HFFc6 (cell line): ENCODE measurements around the gene SLC35C1. TPM values are rescaled to one million over a fixed set of nuclear protein-coding genes. Genes with fewer than 3 reads are reported as not detected.

Experiments
- DNase-seq: peaks from one replicate; pipeline ENCODE4 v3.0.0-alpha.2; 2018
- H3K27ac Mint-ChIP-seq: 2 replicates; pipeline ENCODE4 v1.8.0; 2020; ENCODE audit warnings: mild to moderate bottlenecking, mixed read lengths
- H3K27me3 Mint-ChIP-seq: 2 replicates; pipeline ENCODE4 v1.8.0; 2021; ENCODE audit warnings: mild to moderate bottlenecking, moderate library complexity, mixed read lengths; ENCODE audit not compliant: insufficient read depth
- H3K36me3 Mint-ChIP-seq: 2 replicates; pipeline ENCODE4 v1.8.0; 2021; ENCODE audit warnings: low read depth, mixed read lengths
- H3K4me1 Mint-ChIP-seq: 2 replicates; pipeline ENCODE4 v1.8.0; 2020; ENCODE audit warnings: low read depth, mixed read lengths
- H3K4me3 Mint-ChIP-seq: 2 replicates; pipeline ENCODE4 v1.8.0; 2020; ENCODE audit warnings: mild to moderate bottlenecking, moderate library complexity, mixed read lengths
- H3K9me3 Mint-ChIP-seq: 2 replicates; pipeline ENCODE4 v1.8.0; 2020; ENCODE audit warnings: mild to moderate bottlenecking, mixed read lengths
- CTCF ChIP-seq: fragments of 200-600 bp; sonication (generic); IDR thresholded peaks from 2 replicates; pipeline ENCODE4 v1.5.0; 2021; ENCODE audit warnings: antibody characterized with exemption, mild to moderate bottlenecking
- total RNA-seq, 6 experiments: library from RNA; stranded (reverse); fragmentation: NEBNext Ultra II Directional; extraction: Animal tissue kit (Norgen Biotek cat#: 25700); gene quantifications; 2 replicates in 1 of 6; 3 replicates in 5 of 6; pipeline ENCODE4 v1.2.3, GENCODE V29; 2021

Gene SLC35C1
- total RNA-seq, 6 experiments from 2014 or later, result 24.2 to 29.6 (median 27.4) TPM

DNA sequence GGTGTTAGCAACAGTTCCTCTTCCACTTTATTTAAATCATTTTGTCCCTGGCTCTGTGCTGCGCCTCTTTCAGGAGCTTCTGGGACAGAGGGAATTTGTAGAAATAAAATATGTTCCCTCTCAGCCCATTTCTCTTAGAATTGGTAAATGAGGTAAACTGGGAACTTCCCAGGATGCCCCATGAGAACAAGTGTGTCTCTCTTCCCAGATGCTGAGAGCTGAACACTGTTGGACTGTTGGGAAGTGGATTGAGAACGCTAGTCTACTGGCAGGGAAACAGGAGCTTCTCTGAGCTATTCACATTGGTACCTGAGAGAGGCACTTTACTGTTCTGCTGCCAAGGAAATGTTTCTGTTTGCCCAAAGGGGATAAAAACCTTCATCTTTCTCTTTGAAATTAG lies 46.3 kb downstream of the SLC35C1 start:
- peaks cover 4% of the 10 kb centered on the region for H3K27me3 Mint-ChIP-seq
- TF ChIP-seq CTCF, result no peak

GRCh38 chr11:45852018-45852711 lies 47.2 kb downstream of the SLC35C1 start:
- TF ChIP-seq CTCF, result no peak
- Mint-ChIP-seq H3K9me3 (no peaks in the 10 kb centered on the region), H3K4me1 (peaks cover 42% of the 10 kb centered on the region), H3K27ac (no peak overlapping the region; the same call in 1 of the 2 replicates), H3K4me3 (no peak overlapping the region), H3K36me3 (no peaks in the 10 kb centered on the region), H3K27me3 (peaks cover 2% of the 10 kb centered on the region)
- no peak for DNase-seq

More for the DNA sequence above, 46.3 kb downstream of the SLC35C1 start:
- H3K4me3 Mint-ChIP-seq, result no peak overlapping the region
- H3K27ac Mint-ChIP-seq, result no peak overlapping the region
- peaks cover 43% of the 10 kb centered on the region for H3K4me1 Mint-ChIP-seq
- no peak for DNase-seq
- no peaks in the 10 kb centered on the region for H3K36me3 Mint-ChIP-seq
- H3K9me3 Mint-ChIP-seq, result no peaks in the 10 kb centered on the region

- H3K4me3 Mint-ChIP-seq, result no peak overlapping the region
- H3K4me1 Mint-ChIP-seq, result peaks cover 48% of the 10 kb centered on the region
- H3K9me3 Mint-ChIP-seq, result no peaks in the 10 kb centered on the region
- TF ChIP-seq CTCF, result no peak
- no peak overlapping the region; the same call in 1 of the 2 replicates for H3K27ac Mint-ChIP-seq
- DNase-seq, result no peak
- peaks cover 2% of the 10 kb centered on the region for H3K27me3 Mint-ChIP-seq
- H3K36me3 Mint-ChIP-seq, result no peaks in the 10 kb centered on the region
Observed at GRCh38 chr11:45852712-45853101, 47.8 kb downstream of the SLC35C1 start.

- H3K27me3 Mint-ChIP-seq, result no peaks in the 10 kb centered on the region; the same call in 1 of the 2 replicates
Observed at GRCh38 chr11:45853332-45854219, 48.6 kb downstream of the SLC35C1 start.

GRCh38 chr11:45855308-45855707 lies 50.4 kb downstream of the SLC35C1 start:
- no peak overlapping the region for H3K4me3 Mint-ChIP-seq
- no peaks in the 10 kb centered on the region; the same call in 1 of the 2 replicates for H3K27me3 Mint-ChIP-seq
- H3K27ac Mint-ChIP-seq, result no peak overlapping the region
- peaks cover 55% of the 10 kb centered on the region for H3K4me1 Mint-ChIP-seq
- no peaks in the 10 kb centered on the region for H3K36me3 Mint-ChIP-seq
- TF ChIP-seq CTCF, result no peak
- DNase-seq, result no peak
- H3K9me3 Mint-ChIP-seq, result no peaks in the 10 kb centered on the region

More at GRCh38 chr11:45853332-45854219, 48.6 kb downstream of the SLC35C1 start:
- Mint-ChIP-seq H3K9me3 (no peaks in the 10 kb centered on the region), H3K4me3 (no peak overlapping the region), H3K27ac (no peak overlapping the region), H3K4me1 (peaks cover 51% of the 10 kb centered on the region), H3K36me3 (no peaks in the 10 kb centered on the region)
- TF ChIP-seq CTCF, result no peak
- no peak for DNase-seq
